K562 (cell line): ENCODE results near the gene GAGE12E.
"Not testable (repeated sequence)": the region's sequence is repeated elsewhere in the genome, so short reads cannot be mapped to it uniquely, and the experiment has no call there.

Source experiments
- ARID2 ChIP-seq: fragments of 450-650 bp; IDR thresholded peaks from 2 replicates; pipeline ENCODE4 v1.6.1; 2017; ENCODE audit warnings: antibody characterized with exemption, mild to moderate bottlenecking
- CC2D1A ChIP-seq: fragments of 450-650 bp; IDR thresholded peaks from 2 replicates; pipeline ENCODE4 v1.6.1; 2017; ENCODE audit warnings: mild to moderate bottlenecking
- CTCF ChIP-seq, 3 experiments: IDR thresholded peaks in 2 of 3; conservative IDR thresholded peaks in 1 of 3; 2 replicates each; pipeline ENCODE4 v1.5.1; 2011 to 2012; ENCODE audit warnings: low read length in 3 of 3, mild to moderate bottlenecking in 3 of 3, control low read depth in 2 of 3, improper control_type of control experiment in 1 of 3, inconsistent platforms in 1 of 3, low read depth in 1 of 3, mixed read lengths in 1 of 3, moderate library complexity in 1 of 3; ENCODE audit not compliant: insufficient read depth in 2 of 3
- PKNOX1 ChIP-seq: fragments of 450-650 bp; IDR thresholded peaks from 2 replicates; pipeline ENCODE4 v1.6.1; 2016

- TF ChIP-seq PKNOX1; ARID2; CTCF (IDR thresholded peaks at IDR 0.05 in 2 of 3, conservative IDR thresholded peaks at IDR 0.05 in 1 of 3; ENCODE audit: insufficient read depth in 2 of 3, low read depth in 1 of 3, low read length in 3 of 3); CC2D1A: not testable (repeated sequence)
These were observed 38.8 kb downstream of the GAGE12E start for GRCh38 chrX:49589769-49590478.
